GM21381 (cell line): ENCODE data around the gene MANSC1.
"Not testable (repeated sequence)": the region's sequence is repeated elsewhere in the genome, so short reads cannot be mapped to it uniquely, and the experiment has no call there.

ENCODE experiments used
- ATAC-seq: cut with Tn5 transposase; IDR thresholded peaks from one replicate; pipeline ENCODE4 v1.9.1; 2021; ENCODE audit warnings: mild to moderate bottlenecking, moderate library complexity; ENCODE audit not compliant: unreplicated experiment

MANSC1 gene

DNA sequence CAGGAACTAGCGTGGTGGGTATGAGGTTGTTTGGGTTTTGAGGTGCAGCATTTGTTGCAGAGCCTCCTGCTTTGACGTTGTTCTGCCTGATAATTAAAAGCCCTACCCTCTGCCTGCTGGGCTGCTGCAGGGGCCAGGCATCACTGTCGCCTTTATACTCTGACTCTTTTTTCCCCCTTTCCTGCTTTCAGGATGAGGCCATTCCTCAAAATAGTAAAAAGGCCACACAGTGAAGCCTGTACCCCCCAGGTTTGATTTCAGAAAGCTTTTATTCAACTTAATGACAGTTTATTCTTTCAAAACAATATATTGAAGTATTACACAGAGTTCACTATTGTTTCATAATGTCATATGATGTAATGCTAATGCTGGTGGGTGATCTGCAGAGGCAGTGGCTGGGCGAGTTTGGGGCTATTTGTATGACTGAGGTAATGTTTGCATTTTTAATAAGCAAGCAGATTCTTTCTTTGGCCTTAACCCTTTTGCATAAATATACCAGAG, 15.9 kb upstream of the MANSC1 start:
- ATAC-seq, result no peak

DNA sequence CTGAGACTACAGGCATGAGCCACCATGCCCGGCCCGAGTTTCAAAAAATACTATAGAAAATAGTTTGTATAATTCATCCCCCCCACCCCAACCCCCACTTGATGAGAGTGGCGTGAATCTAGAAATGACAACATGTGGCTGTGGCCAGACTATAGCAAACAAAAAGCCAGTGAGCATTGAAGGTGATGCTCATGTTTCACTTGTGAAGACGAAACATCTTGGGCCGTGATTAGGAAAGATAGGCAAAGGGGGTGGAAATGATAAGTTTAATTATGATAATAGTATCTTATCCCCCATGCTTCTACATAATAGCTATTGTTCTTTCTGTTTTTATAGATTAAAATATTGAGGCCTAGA, 15.4 kb upstream of the MANSC1 start:
- ATAC-seq, result no peak

DNA sequence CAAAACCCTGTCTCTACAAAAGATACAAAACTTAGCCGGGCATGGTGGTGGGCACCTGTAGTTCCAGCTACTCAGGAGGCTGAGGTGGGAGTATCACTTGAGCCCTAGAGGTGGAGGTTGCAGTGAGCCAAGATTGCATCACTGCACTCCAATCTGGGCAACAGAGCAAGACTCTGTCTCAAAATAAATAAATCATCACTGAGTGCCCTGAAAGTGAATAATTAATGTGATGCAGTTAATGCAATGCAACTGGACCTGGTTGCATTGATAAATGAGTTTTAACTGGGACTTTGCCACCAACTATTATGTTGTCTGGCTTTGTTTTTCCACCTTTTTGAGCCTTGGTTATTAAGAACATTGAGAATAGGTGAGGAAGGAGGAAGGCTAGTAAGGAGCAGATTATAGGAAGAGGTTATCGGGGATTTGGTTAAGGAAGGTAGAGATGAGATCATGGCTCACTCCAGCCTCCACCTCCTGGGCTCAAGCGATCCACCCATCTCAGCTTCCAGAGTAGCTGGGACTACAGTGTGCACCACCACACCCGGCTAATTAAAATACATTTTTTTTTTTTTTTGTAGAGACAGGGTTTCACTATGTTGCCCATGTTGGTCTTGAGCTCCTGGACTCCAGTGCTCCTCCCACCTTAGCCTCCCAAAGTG, 14.9 kb upstream of the MANSC1 start:
- no peak for ATAC-seq

DNA sequence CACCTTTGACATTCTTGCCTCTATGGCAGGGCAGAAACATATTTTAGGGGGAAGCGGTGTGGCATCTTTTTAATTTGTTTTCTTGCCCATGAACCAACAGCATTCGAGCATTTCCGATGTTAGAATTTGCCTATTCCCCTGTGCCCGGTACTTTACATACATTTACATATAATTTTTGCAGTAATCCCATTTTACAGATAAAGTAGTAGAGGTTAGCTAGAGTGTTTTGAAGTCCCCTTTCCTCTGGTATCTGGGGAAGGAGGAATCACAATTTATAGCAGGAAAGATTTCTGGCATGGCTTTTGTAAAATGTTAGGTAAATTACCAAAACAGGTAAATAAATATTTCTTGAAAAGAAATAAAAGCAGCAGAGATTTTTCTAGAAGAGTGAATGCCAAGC, 8.5 kb upstream of the MANSC1 start:
- ATAC-seq, result no peak

DNA sequence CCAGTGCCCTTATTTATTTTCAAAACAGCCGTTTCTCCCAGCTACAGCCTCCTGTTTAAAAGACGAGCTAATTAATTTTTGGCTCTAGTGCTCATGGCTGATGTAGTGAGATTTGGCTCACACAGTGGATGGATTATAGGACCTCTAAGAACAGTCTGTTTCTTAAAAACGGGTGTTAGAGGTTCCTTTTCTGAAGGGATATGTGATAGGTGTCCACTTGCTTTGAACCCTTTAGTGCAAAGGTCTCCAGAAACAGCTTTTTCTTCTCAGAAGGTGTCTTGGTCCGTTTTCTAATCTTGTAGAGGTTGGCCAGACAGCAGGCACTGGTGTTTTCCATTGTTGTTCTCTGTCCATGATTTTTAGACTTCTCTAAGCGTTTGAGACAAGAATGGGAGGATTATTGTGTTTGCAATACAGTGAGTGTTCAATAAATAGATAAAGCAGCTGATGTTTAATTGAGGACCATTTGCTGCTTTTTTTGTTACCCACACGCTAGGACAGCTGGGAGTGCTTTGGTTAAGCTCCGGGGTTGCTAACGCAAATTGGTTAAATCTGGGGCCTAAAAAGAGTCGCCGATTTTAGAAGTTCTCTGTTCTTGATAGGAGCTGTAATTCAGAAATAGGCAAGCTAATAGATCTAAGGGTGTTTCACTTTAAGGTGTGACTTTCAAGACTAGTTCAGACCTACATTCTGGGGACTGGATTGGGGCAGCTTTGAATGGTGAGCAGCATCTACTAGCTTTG, 7.8 kb upstream of the MANSC1 start:
- ATAC-seq, result peak; percentile 32

DNA sequence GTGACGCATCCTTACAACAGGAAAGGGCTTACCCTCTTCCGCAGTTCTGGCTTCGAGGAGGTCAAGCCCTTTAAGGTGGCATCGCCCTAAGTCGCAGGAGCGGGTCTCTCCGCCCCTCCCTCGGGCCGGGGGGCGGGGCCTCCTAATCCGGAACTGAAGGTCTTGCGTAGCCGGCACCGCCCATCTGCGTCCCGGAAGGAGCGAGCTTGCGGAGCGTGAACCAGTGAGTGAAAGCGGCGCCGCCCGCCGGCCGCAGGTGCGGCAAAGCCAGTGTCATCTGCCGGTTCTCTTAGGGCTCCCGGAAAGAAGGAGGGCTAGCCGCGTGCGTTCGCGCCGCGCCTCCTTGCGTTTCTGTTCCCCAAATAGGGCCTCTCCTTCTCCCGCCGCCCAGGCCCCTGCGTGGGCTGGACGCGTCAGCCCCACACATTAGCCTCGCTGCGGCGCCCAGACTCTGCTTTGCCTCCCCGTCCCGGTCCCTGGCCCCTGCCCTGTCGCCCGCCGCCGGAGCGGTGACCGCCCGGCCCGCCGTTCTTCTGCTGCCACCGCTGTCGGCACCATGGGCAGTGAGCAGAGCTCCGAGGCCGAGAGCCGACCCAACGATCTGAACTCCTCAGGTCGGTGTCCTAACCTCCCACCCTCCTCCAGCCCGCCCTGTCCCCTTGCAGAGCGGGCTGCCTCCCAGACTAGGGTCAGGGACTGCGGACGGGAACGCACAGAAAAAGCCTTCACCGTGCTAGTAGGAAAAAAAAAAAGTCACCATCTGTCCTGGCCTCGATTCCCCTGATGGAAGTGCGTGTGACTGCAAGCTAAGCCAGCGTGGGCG, 7.1 kb upstream of the MANSC1 start, which contains the start of gene BORCS5:
BORCS5 (plus strand) TSS at position 183 of the 823 bp plus-strand sequence; CDS start at position 557, 374 bp downstream.
- ATAC-seq, result peak; percentile 83

DNA sequence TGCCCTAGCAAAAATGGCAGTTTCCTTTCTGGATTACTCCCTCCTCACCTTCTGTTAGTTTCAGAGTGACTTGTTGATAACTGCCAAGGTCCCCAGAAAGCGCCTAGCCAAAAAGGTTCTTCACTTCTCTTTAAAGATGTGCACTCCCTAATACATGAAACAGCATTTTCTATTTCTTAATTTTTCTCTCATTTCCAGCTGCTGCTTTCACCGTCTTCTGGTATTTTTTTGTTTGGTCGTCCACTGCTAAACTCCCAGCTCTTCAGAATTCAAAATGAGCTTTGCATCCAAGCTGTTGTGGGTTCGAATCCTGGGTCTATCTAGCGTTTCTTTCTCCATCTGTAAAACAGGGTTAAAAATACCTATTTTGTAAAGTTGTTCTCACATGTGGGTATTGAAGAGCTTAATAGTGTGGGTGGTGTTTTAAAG, 6.4 kb upstream of the MANSC1 start:
- no peak for ATAC-seq

DNA sequence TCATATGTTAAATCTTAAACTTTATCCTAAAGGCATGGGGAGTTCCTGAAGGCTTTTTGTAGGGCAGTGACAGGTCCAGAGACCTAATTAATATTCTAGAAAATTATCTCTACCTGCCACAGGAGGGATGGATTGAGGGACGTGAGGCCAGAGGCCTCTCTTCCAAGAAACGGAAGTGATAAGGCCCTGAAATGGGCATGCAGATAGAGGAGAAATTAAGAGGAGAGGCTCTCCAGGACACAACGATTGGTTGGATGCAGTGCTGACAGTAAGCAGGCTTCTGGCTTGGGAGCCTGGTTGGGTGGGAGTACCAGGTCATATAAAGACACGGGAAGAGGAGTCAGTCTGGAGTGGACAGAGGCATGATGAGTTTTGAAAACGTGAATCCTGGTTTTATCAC, 3.8 kb upstream of the MANSC1 start:
- no peak for ATAC-seq

DNA sequence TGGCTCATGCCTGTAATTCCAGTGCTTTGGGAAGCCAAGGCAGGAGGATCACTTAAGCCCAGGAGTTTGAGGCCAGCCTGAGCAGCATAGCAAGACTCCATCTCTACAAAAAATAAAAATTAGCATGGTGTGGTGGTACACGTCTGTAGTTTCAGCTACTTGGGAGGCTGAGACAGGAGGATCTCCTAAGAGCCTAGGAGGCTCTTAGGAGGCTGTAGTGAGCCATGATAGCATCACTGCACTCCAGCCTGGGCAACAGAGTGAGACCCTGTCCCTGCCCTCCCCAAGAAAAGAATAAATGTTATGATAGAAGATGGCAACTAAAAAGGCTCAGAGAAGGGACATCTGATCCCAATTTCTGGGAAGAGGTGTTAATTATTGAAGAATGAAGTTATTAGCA, 3.2 kb upstream of the MANSC1 start:
- ATAC-seq, result no peak

DNA sequence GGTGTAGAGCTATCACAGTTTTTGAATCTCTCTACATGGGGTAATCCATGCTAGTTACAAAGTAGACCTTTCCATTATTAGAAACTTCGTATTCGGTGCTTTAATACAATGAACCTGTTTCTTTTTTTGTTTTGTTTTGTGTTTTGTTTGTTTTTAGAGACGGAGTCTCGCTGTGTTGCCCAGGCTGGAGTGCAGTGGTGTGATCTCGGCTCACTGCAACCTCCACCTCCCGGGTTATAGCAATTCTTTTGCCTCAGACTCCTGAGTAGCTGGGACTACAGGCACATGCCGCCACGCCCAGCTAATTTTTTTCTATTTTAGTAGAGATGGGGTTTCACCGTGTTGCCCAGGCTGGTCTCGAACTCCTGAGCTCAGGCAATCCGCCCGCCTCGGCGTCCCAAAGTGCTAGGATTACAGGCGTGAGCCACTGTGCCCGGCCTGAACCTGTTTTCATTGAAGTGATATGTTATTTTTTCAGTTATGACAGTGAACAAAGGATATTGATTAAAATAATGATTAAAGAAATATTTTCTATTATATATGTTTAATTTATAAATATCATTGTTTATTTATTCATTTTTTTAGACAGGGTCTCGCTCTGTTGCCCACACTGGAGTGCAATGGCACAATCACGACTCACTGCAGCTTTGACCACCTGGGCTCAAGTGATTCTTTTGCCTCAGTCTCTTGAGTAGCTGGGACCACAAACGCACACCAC, 1.6 kb upstream of the MANSC1 start:
- not testable (repeated sequence) for ATAC-seq

DNA sequence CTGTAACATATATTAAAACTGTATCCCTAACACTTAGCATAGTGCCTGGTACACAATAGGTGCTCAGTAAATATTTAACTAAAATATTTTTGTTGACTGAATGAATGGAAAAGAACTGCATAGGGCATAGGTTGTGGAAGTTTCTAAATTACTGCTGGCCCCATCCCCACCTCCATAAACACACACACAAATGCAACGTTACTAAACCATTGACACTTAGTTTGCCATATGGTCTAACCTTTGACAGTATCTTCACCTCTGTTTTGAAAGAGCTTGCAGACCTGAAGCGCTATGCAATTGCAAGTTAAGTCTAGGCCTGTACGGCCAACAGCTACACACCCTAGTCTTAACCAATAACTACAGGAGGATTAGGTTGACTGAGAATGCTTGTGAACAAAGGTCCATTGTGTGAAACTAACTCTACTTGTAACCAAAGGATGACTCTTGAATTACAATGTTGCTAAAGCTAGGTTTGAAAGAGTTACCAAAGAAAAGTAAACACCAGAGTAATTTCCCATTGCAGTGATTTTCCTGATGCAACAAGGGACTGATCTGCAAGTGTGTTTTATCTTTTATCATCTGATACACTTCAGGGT, 924 bp upstream of the MANSC1 start:
- ATAC-seq, result no peak

DNA sequence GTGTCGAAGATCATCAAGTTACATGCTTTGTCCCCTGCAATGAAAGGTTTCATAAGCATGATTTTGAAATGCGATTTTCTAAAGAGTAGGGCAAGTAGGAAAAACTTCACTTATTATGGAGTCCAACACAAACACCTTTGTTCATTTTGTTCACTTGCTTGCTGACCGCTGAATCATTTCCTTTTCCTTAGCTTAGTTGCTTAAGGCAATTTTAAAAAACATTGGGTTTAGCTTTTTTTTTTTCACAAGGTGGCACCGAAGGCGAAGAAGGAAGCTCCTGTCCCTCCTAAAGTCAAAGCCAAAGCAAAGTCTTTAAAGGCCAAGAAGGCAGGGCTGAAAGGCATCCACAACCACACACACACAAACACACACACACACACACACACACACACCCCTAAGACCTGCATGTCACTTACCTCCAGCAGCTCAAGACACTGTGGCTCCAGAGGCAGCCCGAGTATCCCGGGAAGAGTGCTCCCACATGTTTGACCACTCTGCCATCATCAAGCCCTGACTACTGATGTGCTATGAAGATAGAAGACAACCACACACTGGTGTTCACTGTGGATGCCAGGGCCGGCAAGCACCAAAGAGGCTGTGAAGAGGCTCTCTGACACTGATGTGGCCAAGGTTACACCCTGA, 11.4 kb downstream of the MANSC1 start:
- no peak for ATAC-seq

DNA sequence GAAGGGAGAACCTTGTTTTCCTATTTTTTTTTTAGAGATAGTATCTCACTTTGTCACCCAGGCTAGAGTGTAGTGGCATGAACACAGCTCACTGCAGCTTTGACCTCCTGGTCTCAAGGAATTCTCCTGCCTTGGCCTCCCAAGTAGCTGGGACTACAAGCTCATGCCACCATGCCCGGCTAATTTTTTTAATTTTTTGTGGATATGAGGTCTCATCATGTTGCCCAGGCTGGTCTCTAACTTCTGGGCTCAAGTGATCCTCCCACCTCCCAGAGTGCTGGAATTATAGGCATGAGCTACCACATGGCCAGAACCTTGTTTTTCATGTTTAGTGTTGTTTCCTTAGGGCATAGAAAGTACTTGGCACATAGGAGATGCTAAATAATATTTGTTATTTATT, 13.5 kb downstream of the MANSC1 start:
- ATAC-seq, result no peak

DNA sequence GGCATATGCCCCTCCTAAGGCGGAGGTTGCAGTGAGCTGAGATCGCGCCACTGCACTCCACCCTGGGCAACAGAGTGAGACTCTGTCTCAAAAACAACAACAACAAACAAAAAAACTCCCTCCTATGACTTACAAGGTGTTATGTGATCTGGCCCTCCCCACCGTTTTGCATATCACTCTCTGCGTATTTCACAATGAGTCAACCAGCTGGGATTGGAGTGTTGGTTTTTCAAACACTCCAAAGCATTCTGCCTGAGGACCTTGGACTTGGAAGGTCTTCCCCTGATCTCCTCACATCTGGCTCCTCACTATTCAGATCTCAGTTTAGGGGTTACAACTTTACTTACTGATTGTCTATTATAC, 14.0 kb downstream of the MANSC1 start:
- ATAC-seq, result peak; percentile 49

DNA sequence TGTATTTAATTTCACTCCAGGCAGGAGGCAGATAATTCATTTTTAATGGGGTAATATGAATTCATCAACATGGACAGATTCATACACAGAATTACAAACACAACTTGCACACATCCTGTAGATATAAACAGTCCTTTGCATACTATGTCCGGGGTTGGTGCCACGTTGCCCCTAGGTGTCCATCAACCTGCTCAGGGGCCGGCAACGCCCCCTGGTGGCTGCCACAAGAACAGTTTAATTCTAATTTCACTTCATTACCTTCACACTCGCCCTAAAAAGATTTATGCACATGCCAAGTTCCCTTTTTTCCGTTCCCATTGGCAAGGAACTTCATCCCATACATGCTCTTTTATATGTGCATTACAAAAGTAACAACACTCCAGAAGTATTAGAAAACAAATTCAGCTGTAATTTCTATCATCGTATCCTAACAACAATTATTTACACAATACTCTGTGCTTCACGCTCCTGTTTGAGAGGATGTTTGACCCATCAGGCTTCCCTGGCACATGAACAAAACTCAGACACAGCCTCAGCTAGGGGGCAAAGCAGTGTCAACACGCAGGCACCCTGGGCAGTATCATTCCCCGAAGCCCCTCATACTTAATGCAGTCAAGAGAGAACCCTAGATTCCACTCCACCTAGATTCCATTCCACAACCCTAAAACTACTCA, 15.5 kb downstream of the MANSC1 start:
- ATAC-seq, result no peak

DNA sequence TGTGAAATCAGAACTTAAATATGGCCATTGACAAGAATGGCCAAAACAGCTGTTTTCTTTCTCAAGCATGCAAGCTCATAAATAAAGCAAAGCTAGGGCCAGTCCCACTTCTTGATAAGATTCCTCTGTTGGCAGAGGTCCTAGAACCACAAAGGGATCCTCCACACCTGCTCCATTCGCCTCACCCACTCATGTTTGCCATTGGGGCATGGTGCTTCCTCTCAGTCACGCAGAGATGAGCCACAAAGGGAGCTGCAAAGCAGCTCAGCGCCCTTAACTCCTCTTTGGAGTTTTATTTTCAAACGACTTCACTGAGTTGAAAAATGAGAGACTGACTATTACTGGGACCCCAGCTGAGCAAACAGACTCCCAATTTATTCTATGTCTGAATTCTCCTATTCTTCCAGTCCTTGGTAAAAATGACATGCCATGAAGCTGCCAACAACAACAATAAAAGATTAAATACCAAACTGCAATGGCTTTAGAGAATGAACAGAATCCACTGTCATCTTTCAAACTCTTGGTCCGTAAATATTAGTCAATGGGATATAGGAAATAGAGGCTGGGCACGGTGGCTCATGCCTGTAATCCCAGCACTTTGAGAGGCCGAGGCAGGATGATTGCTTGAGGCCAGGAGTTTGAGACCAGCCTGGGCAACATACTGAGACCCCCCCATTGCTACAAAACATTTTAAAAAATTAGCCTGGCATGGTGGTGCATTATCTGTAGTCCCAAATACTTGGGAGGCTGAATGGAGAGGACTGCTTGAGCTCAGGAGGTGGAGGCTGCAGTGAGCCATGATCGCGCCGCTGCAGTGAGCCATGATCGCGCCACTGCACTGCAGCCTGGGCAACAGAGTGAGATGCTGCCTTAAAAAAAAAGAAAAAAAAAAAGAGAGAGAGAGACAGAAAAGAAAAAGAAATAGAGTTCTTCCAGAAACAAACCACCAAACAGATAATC, 16.4 kb downstream of the MANSC1 start:
- ATAC-seq, result no peak

DNA sequence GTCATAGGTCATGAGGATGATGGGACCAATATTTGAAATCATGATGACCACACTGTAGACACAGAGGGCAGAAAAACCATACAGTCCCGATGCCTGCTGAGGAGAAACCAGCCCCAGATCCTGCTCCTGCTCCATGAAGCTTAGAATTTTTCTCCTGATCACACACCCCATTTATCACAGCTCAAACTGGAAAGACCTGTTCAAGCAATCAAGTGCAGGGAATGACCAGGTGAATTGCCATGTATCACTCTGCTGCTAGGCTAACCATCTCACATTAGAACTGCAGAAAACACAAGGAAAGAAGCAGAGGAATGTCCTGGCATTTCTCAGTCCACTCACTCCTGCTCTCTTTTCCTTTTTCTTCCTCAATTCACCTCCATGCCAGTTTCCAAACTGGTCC, 18.1 kb downstream of the MANSC1 start:
- no peak for ATAC-seq

DNA sequence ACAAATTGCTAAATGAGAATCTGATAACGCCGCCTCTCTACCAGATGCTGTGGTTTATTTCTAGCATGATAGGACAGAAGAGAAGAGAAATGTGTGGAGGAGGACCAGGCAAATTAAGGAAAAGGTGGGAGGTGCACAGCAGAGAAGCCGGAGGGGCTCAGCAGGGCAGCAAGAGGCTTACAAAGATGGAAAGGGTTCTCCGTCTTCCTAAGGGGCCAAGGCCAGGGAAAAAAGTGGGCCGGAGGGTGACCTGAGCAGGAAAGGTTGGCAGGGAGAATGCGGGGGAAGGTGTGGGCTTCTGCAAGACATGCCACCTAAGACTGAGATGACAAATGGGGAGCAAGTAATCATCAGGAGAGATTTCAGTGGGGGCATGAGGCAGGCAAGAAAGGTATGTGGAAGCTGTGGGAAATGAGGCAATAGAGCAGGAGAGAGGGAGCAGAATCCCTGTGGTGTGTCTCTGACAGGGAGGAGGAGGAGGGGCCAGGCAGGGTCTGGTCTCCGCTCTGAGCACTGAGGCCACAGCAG, 18.7 kb downstream of the MANSC1 start:
- ATAC-seq, result no peak
